Spleen (tissue), 7 donors: ENCODE data around the gene PEAK1.

Experiments used
- CTCF ChIP-seq, 11 experiments: fragments of 200-600 bp in 7 of 11; fragments of 450-650 bp in 4 of 11; sonication (generic) in 4 of 11; IDR thresholded peaks in 8 of 11; conservative IDR thresholded peaks in 3 of 11; 1 replicate in 7 of 11; 2 replicates in 4 of 11; pipeline versions ENCODE4 v1.4.0 to v1.8.0; 2016 to 2021; ENCODE audit warnings: antibody characterized with exemption in 11 of 11, inconsistent platforms in 4 of 11, mild to moderate bottlenecking in 1 of 11
- POLR2A ChIP-seq, 3 donors: fragments of 450-650 bp; IDR thresholded peaks; one replicate each; pipeline ENCODE4 v1.5.1; 2017; ENCODE audit warnings: antibody characterized with exemption in 3 of 3, mild to moderate bottlenecking in 1 of 3
- POLR2AphosphoS5 ChIP-seq, 3 donors: sonication (generic); formaldehyde crosslinking; IDR thresholded peaks; one replicate each; pipeline ENCODE4 v1.5.1; 2017; ENCODE audit warnings: antibody characterized with exemption in 3 of 3
- donor health status: DM: no; HTN: no; CAD: no; lungs with moderate emphysema.
- donor health status: DM: no; HTN: no; CAD: no.
- donor health status: DM: no; HTN: no; CAD: no.

DNA sequence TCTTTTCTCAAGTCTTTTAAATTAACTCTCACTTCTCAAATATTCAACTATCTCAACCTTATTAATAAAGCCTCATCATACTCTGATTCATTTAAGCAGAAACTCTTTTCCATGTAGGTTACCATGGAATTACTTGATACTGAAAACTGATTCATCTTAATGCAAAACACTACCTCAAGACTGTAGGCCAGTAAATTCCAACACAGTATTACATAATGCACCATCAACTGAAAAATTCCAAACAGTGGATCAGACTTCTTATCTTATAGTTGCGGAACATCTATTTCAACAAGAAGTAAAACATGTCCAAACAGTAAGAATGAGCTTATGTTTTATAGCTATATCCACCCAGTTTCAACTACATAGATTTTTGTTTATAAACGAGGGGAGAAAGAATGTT lies 124.5 kb downstream of the PEAK1 start:
- TF ChIP-seq CTCF (IDR thresholded peaks at IDR 0.05 in 8 of 11, conservative IDR thresholded peaks at IDR 0.05 in 3 of 11) (no peak), POLR2AphosphoS5 (IDR thresholded peaks at IDR 0.05) (no peak), POLR2A (IDR thresholded peaks at IDR 0.05) (no peak)
